Measurements from ENCODE around the gene LIG3.
"Not testable (repeated sequence)": the region's sequence is repeated elsewhere in the genome, so short reads cannot be mapped to it uniquely, and the experiment has no call there.

The LIG3 gene

DNA sequence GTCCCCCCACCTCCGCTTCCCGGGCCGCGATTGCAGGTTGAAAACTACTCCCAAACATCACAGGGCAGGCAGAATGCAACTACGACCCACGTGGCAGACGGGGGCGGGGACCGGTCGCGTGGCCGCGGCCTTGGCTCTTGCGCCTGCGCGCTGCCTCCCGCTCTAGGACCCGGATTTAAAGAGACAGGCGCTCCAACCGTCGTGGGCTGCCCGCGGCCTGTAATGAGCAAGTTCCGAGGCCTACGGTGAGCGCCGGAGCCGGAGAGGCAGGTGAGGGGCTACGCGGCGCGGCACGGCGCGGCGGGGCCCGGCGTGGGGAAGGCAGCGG, at the start of gene LIG3:
TSS of gene LIG3 (plus strand) at position 160 of the 328 bp plus-strand sequence. CDS start 2,494 bp downstream, outside the sequence.
- FAIRE-seq (peak; percentile 96), DNase-seq (ENCODE audit: extremely low spot score, insufficient read length, low read depth) (peak; percentile 93)

DNA sequence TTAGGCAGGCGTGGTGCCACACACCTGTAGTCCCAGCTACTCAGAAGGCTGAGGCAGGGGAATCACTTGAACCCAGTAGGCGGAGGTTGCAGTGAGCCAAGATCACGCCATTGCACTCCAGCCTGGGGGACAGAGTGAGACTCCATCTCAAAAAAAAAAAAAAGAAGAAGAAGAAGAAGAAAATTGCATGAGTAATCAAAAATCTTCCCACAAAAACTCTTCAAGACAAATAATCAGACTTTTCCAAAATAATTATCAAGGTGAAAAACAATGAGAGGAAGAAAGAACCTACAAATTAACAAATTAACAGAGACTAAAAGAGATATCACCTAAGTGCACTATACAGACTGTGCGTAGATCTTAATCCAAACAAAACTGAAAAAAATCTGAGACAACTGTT, 29.5 kb upstream of the LIG3 start:
- DNase-seq (ENCODE audit: extremely low spot score, insufficient read length, low read depth); FAIRE-seq: not testable (repeated sequence)

DNA sequence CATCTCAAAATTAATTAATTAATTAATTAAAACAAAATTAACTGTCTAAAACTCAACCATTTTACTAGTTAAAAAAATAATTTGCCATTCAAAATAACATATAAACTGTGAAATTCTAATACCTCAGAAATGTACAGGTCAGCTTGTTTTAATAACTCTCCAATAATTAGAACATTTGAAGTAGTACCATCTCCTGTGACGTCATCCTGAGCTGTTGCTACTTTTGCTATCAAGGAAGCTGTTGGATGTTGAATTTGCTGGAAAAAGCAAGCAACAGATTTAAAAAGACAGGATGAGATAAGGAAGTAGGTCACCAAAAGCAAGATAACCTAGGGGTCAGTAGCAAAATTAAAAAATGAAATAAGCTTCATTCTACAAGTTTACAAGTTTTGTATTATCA, 21.9 kb upstream of the LIG3 start:
- FAIRE-seq (no peak), DNase-seq (ENCODE audit: extremely low spot score, insufficient read length, low read depth) (no peak)

DNA sequence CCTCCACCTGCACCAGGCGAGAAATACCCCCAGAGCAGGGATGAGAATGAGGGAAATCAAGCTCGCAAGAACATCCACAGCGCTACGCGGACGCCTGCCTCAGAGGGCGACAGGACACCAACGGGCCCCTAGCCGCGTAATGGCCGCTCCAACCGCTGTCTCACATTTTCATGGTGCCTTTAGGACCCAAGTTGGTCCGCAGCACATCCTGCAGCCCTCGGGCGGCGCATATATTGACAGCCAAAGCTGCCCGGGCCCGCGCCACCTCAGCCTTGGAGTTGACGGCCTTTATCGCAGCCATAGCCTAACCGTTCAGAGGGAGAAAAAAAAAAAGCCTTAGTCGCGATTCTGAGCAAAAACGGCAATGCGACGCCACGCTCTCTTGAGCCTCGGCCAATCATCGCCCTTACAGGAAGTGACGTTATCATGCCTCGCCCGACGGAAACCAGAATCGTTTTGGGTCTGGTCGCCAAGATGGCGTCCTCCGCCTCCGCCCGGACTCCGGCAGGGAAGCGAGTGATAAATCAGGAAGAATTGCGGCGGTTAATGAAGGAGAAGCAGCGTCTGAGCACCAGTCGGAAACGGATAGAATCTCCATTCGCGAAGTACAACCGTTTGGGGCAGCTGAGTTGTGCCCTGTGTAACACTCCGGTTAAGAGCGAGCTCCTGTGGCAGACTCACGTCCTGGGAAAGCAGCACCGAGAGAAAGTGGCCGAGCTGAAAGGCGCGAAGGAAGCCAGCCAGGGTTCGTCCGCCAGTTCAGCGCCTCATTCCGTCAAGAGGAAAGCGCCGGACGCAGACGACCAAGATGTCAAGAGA, 19.0 kb upstream of the LIG3 start, which contains the start of the genes CCT6B and ZNF830:
TSS of gene CCT6B (minus strand) at position 368 of the 819 bp plus-strand sequence. CDS start at position 301, 67 bp downstream.
TSS of gene ZNF830 (plus strand) at position 448 of the 819 bp plus-strand sequence. CDS start at position 475, 27 bp downstream.
- FAIRE-seq, result peak; percentile 96
- peak; percentile 92 for DNase-seq (ENCODE audit: extremely low spot score, insufficient read length, low read depth)

DNA sequence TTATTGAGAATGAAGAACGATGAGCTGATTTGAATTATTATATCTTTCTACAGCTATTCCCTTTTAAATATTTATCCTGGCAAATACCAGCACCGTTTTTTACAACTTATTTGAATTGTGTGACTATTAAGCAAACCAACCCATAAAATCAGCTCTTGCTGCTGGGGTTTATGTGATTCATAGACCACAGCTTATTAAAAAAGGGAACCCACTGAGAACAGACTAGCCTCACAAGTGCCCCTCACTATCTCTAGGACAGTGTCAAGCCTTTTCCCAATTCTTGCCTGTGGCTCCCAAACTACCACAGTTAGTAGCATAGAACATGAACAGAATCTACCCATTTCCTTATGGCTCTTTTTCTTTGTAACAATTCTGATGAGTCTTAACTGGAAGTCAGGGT, 6.1 kb upstream of the LIG3 start:
- no peak for DNase-seq (ENCODE audit: extremely low spot score, insufficient read length, low read depth)

DNA sequence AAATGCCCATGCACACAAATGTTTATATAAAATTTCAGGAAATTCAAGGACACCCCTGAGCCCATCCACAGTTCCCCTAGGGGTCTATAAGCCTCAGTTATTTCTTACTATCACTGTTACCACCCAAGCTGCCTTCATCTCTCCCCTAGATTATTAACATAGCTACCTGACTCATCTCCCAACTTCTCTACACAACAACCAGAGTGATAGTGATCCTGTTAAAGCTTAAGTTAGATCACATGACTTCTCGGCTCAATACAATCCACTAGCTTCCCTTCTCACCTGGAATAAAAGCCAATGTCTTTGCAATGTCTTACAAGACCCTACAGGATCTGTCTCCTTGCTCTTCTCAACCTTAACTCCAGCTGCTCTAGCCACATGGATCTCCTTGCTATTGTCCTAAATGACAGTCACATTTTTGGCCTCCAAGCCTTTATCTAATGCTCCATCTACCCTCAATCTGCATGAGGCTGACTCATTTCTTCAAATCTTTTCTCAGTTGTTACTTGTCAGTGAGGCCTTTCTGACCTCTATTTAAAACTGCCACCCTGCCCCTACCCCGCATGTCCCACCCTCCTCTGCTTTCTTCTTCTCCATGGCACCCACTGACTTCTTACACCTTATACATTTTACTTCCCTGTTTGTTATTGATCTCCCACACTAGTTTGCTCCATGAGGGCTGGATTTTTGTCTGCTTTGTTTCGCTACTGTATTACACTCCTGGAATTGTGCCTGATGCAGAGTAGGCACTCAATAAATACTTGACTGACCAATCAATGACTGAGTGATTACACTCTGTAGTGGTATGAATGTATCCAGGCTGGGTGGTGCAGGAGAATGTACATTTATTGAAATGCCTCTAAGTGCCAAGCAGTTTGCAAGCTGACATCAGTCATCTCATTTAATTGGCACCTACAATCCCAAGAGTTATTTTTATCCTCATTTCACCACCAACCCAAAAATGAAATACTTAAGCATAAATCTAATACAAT, 5.2 kb upstream of the LIG3 start:
- FAIRE-seq (no peak), DNase-seq (ENCODE audit: extremely low spot score, insufficient read length, low read depth) (no peak)

More for the DNA sequence above, 6.1 kb upstream of the LIG3 start:
- FAIRE-seq, result no peak

DNA sequence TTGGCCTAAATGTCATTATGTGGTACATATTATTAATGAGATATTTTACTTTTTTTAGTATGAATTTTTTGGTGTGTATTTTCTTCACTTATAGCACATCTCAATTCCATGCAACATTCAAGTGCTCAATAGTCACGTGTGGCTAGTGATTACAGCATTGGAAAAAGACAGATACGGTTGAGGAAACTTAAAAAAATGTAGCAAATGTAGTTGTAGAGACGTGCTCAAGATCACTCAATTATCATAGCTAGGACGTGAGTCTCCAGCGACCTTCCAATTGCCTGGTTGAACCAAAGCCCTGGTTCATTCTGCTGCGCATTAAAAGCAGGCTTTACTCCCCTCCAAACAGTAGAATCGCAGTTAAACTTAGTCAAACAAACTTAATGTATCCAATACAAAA, 1.2 kb upstream of the LIG3 start:
- FAIRE-seq (no peak), DNase-seq (ENCODE audit: extremely low spot score, insufficient read length, low read depth) (no peak)

DNA sequence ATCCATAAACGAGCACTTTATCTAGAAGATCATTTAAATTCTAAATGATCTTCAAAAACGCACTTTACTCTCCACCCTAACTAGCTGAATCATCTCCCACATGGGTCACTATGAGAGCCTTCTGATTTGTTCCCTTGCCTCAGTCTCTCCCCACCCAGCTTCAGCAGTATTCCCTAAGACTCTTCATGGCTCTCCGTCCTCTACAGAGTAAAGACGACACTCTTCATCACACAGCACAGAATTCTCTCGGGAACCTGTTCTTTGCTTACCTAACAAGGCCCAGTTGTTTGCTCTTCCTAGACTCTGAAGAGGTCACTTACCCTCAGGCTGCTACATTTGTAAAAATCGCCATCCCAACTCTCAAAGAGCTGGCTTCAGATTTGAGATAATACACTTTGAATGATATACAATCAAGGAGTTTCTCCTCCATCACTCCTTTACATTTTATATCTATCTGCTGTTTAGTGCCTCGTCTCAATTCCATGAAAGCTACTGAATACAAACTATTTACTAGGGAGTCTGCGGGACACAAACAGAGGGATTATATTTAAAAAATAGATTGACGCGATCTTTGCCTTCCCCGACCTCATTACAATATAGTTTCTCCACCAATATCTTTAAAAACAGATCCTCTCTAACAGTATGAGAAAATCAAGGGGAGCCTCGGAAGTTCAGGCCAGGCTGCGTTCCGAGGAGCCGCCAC, 511 bp upstream of the LIG3 start:
- DNase-seq (ENCODE audit: extremely low spot score, insufficient read length, low read depth) (no peak), FAIRE-seq (no peak)

DNA sequence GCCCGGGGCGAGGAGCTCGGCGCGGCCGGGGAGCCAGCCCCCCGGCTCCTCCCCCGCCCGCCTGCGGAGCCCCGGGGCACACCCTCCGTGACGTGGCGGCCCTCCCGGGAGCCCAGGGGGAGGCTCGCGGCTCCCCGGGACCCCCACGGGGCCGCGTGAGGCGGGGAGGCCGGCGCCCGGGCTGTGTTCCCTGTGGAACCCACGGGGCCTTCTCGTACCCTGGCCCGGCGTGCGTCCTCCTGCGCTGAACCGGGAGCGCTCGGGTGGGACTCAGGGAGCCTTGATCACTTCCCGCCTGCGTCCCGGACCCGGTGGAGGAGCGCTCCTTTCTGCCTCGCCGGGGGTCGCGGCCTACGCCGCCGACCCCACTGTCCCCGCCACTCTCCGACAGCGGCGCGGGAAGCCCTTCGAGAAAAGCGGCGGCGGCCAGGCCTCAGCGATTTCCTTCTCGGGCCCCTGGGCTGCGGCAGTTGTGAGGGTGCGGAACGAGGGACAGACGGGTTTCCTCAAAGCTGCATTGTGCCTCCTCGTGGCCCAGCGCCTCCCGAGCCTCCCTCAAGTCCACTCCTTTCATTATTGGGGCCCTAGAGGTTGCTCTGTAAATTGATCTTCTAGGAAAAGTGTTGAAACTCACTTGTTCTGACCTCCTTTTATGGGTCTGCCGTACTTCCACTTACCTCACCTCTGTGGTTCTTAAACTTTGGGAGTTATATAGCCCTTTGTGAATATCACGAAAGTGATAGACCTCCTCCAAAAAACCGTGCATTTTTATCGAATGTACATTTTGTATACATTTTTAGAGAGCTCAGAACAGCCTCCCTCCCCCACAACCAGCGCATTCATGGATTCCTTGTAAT, 597 bp downstream of the LIG3 start:
- peak; percentile 51 for FAIRE-seq
- DNase-seq (ENCODE audit: extremely low spot score, insufficient read length, low read depth), result peak; percentile 79

DNA sequence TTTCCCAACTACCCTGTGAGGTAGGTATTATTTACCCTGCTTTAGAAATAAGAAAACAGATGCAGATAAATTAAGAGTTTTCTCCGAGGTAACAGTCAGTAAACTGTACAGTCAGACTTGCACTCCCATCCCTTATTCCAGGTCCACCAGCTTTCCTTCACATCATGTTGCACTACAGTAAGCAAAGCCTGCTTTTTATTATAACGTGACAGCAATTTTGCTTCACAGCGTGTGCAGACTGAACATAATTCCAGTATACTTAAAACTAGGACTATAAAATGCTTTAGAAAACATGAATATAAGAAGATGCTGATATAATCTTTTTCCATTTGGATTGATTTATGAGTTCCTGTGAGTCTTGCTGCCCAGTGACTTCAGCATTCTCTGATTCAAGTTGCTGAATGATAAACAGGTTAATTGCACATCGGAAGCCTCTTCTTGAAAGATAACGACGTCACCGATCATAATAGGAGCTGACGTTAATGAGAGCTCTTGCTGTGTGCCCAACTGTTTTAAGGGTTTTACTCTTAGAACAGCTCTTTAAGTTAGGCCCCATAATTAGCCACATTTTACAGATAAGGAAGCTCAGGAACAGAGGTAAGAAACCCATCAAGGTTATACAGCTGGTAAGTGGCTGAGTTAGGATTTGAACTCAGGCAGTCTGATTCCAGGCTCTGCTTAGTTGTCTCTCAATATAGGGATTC, 1.4 kb downstream of the LIG3 start:
- FAIRE-seq (no peak), DNase-seq (ENCODE audit: extremely low spot score, insufficient read length, low read depth) (no peak)

DNA sequence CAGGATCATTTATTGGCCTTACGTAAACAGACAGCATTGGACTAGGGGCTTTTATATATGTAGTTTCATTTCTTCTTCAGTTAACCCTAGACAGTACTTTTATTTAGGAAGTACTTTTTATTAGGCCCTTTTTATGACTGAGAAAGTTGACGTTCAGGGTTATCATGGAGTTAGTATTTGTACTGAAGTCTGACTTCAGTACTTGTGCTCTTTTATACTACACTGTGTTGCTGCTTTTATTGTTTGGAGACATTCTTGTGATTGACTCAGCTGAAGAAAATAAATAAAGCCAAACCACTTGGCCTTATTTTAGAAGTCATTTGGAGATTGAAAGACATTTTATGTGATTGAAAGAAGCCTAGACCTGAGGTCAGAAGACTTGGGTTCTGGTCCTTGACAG, 6.9 kb downstream of the LIG3 start:
- DNase-seq (ENCODE audit: extremely low spot score, insufficient read length, low read depth), result no peak
- FAIRE-seq, result no peak

DNA sequence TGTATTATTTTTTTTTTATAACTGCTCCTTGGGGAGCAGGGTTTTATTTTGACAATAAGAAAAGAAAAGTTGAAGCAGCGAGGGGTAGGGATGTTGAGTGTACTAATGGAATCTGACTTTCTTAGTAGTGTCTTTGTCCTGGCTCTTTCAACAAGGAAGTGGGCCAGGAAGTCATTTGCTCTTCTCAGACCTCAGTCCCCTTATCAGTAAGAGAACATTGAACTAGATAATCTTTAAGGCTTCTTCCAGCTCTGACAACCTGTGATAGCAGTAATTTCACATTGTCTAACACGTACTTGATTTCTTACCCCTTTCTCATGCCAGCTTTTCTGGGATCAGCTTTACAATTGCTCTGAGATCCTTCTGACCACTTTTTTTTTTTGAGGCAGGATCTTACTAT, 8.3 kb downstream of the LIG3 start:
- DNase-seq (ENCODE audit: extremely low spot score, insufficient read length, low read depth) (no peak), FAIRE-seq (no peak)

DNA sequence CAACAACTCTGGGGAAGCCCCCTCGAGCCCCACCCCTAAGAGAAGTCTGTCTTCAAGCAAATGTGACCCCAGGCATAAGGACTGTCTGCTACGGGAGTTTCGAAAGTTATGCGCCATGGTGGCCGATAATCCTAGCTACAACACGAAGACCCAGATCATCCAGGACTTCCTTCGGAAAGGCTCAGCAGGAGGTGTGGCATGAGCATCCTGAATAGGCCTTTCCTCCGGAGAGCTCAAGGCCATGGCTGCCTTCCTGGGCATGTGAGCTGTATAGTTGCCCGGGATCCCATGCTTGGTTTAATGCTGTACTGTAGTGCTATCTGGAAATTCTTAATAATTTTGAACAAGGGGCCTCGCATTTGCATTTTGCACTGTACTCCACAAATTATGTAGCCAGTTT, 9.2 kb downstream of the LIG3 start:
- no peak for FAIRE-seq
- DNase-seq (ENCODE audit: extremely low spot score, insufficient read length, low read depth), result no peak

DNA sequence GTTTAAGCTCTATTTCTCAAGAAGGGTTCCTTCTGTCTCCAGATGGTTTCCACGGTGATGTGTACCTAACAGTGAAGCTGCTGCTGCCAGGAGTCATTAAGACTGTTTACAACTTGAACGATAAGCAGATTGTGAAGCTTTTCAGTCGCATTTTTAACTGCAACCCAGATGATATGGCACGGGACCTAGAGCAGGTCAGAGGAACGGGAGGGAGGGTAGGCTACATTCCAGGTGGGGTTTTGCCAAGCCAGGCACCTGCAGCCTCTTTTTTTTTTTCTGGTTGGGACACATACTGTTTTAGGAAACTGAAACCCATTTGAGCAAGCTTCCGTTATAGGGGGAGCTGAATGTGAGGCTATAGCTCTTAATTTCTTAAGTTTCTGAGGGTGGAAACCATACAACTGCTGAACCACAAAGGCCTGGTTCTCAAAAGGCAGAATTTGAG, 10.6 kb downstream of the LIG3 start:
- no peak for FAIRE-seq
- no peak for DNase-seq (ENCODE audit: extremely low spot score, insufficient read length, low read depth)

DNA sequence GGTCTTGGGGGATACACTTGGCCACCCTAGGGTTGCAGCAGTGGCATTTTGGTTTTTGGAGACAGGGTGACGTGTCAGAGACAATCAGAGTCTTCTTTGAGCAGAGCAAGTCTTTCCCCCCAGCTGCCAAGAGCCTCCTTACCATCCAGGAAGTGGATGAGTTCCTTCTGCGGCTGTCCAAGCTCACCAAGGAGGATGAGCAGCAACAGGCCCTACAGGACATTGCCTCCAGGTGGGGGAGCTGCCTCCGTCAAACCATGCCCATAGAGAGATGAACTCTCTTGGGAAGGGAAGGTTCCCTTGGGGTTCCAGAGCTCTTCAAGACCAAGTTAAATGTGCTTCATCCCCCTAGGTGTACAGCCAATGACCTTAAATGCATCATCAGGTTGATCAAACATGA, 11.3 kb downstream of the LIG3 start:
- DNase-seq (ENCODE audit: extremely low spot score, insufficient read length, low read depth), result no peak
- no peak for FAIRE-seq

DNA sequence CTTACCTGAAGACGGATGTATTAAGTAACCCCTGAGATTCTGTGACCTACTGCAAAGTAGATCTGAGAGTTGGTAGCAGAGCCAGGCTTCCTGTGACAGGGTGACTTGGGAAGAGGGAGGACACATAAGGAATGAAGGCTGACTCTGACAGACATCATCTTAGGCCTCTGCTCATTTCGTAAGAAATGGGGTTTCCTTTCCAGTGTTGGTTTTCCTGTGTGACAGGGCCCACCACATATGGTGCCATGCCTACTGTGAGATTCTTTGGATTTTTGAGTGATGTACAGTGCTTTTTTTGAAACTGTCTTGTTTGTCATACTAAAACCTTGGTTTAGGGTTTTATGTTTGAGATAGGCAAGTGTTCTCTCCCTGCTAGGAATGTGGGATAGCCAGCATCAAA, 12.7 kb downstream of the LIG3 start:
- no peak for DNase-seq (ENCODE audit: extremely low spot score, insufficient read length, low read depth)
- FAIRE-seq, result no peak

DNA sequence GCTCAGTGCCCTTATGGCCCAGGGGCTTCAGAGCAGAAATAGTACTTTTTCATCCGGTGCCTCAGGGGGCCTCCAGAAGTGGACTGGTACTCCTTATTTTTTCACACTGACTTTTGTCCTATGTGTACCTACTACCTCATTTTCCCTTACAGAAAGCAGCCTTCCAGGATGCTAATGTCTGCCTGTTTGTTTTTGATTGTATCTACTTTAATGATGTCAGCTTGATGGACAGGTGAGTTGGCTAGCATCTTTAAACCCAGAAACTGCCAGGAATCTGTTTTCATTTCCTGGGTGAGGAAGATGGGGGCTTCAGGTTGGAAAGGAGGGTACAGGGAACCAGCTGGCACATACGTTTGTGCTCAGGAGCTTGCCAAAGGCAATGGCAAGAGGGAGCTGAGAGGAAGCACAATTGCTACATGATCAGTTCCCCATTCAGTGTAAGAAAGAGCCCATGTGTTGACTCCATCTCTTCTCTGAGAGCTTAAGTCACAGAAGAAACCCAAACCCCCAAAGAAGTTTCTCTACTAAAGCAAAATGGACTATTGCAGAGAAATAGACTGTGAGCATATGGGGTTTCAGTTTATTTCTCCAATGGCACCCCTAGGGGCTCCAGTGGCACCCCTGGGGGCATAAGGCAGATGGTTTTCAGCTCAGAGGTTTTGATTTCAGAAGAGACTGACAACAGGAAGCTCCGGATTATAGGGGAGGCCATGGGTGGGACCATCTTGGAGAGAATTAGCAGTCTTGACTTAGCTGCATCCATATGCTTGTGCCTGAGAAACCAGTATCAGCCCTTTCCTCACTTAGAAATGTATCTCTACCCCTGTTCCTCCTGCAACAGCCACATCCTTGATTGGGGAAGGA, 16.3 kb downstream of the LIG3 start:
- FAIRE-seq (no peak), DNase-seq (ENCODE audit: extremely low spot score, insufficient read length, low read depth) (no peak)

Measured in GM18507 (cell line).